Ureter (tissue), 1 donor: Measurements from ENCODE around the gene DEFB112. TPM values are rescaled to one million over a fixed set of nuclear protein-coding genes. Genes with fewer than 3 reads are reported as not detected.

Experiments
- DNase-seq: peaks from one replicate; pipeline ENCODE4 v3.0.0-alpha.2; 2020; ENCODE audit warnings: low spot score
- total RNA-seq: library from RNA; stranded (reverse); gene quantifications from one replicate; pipeline ENCODE4 v1.2.4, GENCODE V29; 2023
- donor health status: DM: yes; HTN: yes; CAD: no.

Gene DEFB112, protein sequence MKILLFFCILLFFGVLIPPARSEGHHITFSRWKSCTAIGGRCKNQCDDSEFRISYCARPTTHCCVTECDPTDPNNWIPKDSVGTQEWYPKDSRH
- total RNA-seq = not detected

DNA sequence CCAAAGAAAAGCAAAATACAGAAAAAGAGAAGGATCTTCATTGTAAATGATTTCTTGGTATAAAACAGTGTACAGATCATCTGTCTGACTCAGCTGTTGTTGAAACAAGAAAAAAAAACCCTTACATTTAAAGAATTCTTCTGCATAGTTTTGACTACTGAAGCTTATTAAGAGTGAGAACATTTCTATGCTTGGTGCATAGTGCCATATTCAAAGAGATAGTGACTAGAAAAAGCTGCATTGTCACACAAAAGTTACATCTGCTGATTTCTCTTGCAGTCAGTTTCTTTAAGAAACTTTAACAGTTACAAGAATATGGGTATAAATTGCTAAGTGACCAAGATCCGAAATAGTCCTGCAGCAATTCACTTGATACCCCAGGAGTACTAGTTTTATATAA, at the start of gene DEFB112:
Gene DEFB112, minus strand, starts transcription at position 101 of the 400 bp plus-strand sequence. Its CDS starts 60 bp downstream, at position 41.
- DNase-seq = no peak

DNA sequence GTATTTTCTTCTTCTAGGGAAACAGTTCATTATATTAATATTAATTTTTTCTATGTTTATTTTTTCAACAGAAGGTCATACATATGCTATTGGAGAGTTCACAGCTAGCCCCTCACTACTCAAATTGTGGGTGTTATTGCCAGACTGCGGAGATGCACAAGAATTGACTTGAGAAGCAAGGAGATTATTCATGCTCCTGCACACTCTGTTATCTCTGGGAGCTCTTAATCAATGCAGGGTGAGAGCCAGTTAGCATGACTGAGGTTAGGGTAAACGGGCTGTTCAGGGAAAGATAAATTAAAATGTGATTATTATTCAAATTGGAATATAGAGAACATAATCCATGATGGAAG, 48.9 kb upstream of the DEFB112 start:
- no peak for DNase-seq

DNA sequence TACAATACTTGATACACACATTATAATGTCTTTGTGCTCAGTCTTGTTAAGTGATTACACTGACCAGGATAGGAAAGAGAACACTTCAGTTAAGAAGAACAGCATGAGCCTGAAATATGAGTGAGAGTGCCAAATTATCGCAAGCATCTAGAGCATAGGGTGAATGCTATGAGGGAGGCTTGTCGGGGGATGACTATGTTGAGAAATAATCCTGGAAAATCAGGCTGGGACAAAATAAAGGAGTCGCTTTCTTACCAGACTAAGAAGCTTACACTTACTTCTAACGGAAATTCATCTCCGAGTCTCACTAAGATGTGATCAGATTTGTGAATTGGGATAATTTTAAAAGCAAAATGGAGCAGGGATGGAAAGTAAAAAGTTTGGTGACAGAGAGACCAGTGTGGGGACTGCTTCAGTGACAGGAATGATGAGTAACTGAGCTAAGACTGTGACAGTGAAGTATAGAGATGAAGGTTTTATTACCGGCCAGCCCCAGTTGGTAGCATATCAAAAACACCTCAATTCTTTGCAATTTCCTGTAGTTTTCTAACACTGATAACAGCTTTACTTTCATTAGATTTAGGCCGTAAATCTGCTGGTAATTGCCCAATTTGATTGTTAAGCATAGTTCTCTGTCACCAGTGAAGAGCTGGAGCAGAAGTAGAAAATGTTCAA, 48.4 kb upstream of the DEFB112 start:
- no peak for DNase-seq

DNA sequence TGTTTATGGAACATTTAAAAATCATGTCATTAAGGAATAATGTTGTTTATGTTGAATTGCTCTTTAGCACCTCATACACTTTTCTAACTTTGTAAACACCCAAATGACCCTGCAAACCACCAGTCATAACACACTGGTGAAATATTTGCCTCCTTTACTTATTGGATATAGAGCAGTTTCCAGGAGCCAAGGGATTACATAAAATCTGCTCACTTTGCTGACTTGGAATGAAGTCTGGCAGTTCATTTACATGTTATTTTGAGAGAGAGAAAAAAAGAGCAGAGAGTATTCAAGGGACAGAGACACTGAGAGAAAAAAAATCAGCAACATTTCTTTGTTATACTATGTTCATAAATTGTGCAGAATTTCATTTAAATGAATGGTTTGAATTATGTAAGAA, 46.6 kb upstream of the DEFB112 start:
- no peak for DNase-seq

DNA sequence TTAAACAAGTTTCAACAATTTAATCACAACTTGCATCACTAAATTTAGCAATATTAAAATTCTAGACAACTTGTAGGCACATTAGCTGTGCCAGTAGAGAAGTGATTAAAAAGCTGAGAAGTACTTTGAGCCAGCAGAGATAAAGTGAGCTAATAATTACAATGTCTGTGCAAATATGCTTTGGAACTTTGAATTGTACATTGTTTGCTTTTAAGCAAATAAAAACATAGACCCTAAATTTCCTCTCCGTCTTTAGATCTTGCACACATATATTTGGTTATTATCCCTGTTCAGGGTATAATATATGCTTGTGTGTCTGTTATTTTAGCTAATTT, 44.2 kb upstream of the DEFB112 start:
- no peak for DNase-seq

DNA sequence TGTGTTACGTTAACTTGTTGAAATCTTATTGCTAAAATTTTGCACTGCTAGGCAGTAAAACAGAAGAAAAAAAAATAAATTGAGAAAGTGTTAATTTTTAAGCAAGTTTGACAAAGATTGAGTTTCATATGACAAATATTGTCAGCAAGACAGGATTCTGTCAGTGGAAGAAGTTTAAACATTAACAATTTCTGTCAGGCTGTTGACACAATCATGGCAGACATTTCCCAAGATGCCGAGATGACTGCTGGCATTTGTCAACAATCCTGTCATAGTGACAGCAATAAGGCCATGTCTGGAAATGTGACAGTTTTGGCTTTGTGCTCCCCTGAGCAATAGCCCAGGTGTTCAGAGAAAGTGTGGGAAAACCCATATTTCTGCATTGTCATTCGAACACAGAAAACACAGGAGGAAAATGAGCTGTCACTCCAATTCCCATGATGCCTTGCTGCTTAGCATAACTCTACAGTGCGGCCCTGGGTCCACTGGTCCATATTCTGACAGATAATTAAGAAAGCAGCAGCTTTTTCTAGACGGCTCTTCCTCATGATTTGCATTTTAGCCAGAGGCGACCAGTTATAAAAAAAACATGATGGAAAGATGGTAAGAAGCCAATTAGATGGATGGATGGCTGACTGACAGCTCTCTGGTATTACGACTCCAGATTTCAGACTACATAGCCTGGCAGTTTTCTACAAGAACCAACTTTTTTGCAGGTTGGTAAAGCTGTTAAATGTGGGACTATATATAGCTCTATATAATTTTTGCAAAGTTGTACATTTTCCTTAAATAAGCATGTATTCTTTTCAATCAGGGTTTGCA, 43.6 kb upstream of the DEFB112 start:
- no peak for DNase-seq

DNA sequence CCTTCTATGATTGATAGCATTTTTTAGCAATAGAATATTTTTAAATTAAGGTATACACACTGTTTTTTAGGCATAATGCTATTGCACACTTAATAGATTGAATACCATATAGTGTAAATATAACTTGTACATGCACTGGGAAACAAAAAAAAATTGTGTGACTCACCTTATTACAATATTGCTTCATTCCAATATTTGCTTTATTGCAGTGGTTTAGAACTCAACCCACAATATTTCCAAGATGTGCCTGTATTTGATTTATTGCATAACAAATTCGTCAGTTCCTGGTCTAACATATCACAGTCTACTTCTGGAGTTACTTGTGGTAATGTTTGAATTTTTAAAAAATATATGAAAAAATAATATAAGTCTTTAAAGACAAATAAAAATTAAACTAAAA, 41.9 kb upstream of the DEFB112 start:
- DNase-seq = no peak

DNA sequence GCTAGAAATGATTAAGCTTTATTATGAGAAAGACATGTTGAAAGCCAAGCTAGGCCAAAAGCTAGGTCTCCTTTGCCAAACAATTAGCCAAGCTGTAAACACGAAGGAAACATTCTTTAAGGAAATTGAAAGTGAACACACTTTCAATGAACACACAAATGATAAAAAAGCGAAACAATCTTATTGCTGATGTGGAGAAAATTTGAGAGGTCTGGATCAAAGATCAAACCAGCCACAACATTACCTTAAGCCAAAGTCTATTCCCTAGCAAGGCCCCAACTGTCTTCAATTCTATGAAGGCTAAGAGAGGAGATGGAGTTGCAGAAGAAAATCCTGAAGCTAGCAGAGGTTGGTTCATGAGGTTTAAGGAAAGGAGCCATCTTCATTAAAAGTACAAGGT, 40.2 kb upstream of the DEFB112 start:
- DNase-seq = no peak

DNA sequence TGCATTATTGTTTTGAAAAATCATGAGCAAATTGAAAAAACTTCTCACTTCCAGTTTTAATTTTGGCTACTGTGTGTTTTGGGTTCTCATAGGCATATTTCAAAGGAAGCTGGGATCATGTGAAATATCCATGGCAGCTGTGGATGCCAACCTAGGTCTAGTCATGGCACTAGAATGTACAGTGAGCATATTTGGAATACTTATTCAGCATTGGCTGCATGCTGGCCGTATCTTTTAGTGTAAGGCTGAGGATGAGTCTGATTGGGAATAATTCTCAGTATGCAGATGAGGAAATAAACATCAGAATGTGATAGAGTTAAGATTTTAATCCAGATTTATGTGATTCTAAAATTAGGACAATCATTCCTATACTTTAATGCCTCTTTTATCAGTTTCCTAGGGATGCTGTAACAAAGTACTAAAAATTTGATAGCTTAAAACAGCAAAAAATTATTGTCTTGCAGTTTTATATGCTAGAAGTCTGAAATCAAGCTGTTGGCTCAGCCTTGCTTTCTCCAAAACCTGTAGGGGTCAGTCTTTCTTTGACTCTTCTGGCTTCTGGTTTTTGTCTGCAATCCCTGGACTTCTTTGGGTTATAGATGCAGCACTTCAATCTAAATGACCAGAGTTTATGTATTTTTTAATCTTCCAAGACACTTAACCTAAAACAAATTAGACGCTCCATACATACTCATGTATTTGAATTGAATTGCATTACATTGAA, 37.7 kb upstream of the DEFB112 start:
- DNase-seq = no peak

DNA sequence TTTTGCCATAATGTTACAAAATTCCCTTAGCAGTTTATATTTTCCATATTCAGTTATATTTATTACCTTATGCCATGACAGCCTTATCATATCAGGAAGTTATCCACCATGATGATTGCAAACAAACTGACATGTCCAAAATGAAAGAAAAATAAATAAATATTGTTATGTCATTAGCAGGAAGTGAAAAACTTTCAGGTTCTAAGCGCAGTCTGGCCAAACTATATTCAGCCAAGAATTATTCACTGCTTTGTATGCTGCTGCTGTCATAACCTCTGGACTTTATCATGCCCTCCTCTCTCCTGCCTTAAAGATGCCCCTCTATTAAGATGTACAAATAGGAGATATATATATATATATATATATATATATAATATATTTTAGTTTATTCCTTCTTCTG, 27.7 kb upstream of the DEFB112 start:
- no peak for DNase-seq

DNA sequence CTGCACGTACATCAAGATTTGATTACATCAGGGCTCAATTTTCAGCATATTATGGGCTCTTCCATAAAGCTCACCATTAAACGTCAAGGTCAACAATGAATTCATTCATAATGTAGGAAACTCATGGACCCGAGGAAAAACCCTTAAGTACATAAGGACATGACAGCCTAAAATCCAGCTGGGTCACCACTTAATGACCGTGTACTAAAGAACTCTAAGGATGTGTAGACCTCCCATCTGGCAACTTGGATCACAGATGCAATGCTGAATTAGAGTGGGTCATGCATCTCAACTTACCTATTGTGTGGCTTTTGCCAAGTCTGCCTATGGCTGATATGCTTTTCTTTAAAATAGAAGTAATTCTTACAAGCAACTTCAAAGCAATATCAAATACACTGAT, 26.7 kb upstream of the DEFB112 start:
- no peak for DNase-seq

DNA sequence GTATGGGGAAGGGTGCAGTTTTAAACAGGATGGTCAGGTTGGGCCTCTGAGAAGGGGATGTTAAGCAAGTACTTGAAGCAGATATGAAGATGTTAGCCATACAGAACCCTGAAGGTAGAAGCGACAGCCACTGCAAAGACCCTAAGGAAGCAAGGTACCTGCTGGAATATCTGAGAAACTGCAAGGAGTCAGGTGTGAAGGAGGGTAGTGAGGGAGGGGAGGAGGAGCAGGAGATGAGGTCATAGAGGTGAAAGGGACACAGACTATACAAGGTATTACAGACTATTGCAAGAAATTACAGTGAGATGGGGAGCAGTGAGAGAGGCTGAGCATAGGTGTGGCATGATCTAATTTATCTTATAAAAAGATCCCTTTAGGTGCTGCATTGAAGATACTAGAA, 22.2 kb upstream of the DEFB112 start:
- DNase-seq = no peak

DNA sequence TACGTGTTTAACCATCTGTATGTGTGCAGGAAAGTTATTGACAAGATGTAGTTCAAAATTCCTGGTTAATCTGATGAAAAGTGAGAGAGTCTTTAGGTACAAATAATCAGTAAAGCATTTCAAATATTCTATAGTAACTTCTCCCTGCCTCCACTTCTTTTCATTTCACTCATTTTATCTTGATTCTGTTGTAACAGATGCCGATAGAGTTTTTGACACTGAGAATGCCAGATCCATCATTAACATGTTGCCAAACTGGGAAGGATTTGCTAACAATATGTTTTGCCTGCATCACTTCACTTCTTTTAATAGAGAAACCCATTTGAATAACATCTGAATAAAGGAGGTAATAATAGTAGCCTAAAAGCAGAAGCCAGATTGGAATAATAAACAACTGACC, 20.4 kb upstream of the DEFB112 start:
- DNase-seq = no peak

DNA sequence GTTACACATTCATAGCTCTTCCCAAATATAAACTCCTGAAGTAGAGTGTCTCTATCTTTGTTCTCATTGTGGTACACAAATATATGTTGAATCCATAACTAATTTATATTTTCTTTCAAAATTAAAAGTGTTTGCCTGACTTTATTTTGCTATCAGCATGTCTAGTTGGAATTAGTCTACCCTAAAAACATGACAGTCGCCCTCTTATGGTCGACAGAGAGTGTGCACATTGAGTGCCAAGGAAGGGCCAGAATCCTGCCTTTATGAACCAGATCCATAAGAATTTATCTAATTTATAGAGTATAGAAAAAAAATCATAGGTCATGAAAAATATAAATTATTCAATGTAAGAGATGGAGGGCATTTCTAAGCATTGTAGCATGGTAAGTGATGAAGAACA, 12.3 kb upstream of the DEFB112 start:
- no peak for DNase-seq

DNA sequence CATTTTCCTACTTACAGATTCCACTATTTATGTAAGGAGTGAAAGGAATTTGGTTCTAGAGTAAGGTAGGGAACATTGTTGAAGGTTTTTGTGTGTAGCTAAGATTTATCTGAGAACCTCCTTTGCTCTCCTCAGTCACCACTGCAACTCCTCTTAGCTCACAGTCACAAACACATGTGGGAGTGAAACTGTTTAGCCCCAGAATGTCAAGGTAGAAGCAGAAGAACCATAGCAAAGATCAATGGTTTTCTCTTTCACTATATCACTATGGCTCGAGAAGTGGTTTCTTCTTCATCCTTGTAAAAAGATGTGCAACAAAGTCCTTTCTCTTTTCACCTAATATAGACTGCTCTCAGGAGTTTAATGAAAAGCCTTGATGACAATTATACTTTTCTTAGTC, 6.5 kb upstream of the DEFB112 start:
- no peak for DNase-seq

DNA sequence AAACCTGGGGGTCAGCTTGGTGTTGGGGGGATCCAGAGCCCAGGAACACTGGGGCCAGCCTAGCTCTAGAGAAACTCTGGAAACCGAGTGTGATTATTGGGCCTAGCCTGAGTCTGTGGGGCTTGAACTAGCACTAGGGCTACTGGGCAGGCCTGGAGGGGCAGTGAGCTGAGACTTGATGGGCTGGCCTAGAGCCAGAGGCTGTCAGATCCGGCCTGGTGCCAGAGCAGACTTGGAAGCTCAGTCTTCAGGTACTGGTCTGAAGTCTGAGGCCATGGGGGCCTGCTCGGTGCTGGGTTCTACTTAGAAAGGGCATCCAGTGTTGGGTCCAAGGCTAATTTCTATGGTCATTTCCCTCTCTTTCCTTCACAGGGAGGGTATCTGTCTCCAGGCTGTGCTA, 2.7 kb downstream of the DEFB112 start:
- DNase-seq = no peak

DNA sequence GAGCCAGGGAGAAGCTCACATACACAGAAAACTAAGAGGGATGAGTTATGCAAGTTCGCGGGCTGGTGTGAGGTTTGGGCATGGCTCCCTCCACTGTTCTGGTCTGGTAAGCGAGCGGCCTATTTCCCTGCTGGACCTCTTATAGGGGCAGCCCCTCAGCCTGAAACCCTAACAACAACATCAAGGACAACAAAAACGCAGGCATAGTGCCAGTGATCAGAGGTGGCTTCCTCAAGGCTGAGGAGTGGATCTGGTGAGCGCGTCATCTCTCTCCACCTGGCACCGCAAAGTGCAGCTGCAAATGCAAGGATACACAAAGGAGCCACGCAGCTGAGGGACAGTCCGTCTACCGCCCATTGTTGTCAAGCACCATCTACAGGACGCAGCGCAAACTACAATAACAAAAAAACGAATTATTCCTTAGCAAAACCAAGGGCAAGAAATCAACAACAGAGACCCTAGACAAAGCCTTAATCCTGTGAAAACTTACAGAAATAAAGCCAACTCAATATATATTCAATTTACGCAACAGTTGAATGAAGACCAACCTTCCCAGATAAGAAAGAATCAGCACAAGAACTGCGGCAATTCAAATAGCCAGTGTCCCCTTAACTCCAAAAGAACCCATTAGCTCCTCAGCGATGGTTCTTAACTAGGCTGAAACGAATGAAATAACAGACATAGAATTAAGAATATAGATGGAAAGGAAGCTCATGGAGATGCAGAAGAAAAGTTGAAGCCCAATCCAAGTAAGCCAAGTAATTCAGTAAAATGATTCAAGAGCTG, 18.8 kb downstream of the DEFB112 start:
- DNase-seq = no peak

DNA sequence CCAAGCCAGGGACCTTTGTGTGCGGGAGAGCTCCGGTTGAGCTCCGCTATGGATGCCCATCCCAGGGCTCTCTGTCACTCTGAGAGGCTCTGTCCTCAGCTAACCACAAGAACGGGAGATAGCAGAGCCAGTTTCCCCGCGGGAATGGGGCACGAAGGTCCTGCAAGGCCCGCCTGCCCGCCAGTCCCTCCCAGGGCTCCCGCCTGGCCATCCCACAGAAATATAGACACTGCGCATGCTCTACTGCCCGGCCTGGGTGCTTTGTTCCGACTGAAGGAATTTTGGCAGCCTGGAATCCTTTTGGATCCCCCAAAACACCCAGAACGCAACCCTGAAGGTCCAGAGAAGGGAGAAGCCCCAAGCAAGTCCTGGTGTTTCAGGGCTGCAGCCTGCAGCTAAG, 19.4 kb downstream of the DEFB112 start:
- DNase-seq = no peak

DNA sequence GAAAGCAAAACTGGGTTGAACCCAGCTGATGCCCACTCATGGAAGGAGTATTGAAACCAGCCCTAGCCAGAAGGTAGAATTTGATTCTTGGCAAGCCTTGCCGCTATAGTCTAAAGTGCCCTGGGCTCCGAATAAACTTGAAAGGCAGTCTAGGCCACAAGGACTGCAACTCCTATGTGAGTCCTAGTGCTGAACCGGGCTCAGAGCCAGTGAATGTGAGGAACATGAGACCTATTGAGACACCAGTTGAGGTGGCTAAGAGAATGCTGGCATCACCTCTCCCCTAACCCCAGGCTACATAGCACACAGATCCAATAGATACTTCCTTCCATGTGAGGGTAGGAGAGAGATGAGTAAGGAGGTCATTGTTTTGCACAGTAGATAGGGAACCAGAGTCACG, 24.5 kb downstream of the DEFB112 start:
- DNase-seq = no peak

DNA sequence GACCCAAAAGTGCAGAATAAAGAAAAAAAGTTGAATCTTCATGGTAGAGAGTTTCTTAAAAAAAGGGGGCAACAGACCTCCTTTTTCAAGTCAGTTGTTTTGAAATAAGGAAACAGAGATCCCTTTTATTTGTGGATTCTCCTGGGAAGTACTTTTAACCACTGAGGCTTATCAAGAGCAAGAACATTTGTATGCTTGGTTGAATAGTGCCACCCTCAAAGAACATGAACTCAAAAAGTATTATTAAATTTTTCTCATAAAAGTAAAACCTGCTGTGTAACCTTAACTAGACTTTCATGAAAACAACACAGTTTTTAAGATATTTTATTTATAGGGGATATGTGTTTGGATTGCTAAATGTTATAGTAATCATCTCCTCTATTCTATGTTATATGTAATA, 27.8 kb downstream of the DEFB112 start, which contains the start of gene DEFB110:
Gene DEFB110, minus strand, starts transcription at position 101 of the 400 bp plus-strand sequence. Its CDS starts 59 bp downstream, at position 42.
- DNase-seq = no peak

DNA sequence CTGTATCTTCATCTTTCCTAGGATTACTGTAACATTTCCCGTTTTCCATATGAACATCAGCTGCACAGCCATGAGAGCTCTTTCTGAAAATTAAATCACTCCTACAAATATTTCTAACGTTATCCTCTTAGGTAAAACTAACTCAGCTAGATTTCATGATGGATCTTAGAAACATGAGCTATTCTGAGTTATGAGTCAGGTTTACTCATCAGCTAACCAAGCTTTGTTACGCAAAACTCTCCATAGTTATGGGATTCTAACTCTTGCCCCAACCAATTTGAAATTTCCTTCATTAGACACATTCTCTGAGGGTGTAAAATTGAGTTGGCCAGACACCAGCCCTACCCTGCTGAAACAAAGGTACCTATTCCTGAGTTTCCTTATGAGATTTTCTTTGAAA, 41.9 kb downstream of the DEFB112 start:
- no peak for DNase-seq

DNA sequence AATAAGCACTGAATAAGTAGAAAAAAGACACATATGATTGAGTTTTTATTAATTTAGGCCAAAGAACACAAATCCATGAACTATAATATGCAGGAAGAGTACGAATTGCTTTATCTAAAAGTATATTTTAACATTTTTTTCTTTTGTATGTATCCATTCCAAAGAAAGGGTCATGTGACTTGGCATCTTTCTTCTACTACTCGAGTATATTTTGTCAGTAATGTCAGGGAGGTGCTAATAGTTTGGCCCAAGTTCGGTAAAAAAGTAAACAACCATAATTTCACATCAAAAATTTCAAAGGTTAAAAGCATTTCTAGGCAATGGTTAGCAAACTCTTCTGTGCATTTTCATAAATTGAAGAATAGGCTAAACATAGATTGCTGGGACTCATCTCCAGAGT, 46.6 kb downstream of the DEFB112 start:
- DNase-seq = no peak
